NT2/D1 (cell line): ENCODE measurements around the gene XPR1.

Source experiments
- SUZ12 ChIP-seq: IDR thresholded peaks from 2 replicates; pipeline ENCODE4 v1.6.1; 2011; ENCODE audit not compliant: insufficient read length, insufficient read depth; ENCODE audit errors: extremely low read depth
- ZNF274 ChIP-seq: IDR thresholded peaks from 2 replicates; pipeline ENCODE4 v1.6.1; 2011; ENCODE audit warnings: mild to moderate bottlenecking, low read depth, low read length

DNA sequence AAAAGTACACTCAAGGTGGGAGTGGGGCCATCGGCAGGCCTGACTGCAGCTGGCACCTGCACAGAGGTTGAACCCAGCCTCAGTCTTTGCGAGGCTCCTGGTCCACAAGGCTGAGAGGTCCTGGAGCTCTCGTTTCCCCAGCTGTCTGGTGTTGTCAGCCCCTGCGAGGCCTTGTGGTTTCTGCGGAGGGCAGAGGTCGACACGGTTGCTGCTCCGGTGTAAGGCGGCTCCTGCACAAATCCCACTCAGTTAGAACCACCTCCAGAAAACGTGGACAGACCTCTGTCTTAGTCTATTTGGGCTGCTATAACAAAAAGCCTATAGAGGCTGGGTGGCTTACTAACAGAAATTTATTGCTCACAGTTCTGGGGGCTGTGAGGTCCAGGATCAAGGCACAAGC is 286.7 kb downstream of the XPR1 start:
- TF ChIP-seq SUZ12 (no peak), ZNF274 (no peak)
